ENCODE data around the gene SNX1.

DNA sequence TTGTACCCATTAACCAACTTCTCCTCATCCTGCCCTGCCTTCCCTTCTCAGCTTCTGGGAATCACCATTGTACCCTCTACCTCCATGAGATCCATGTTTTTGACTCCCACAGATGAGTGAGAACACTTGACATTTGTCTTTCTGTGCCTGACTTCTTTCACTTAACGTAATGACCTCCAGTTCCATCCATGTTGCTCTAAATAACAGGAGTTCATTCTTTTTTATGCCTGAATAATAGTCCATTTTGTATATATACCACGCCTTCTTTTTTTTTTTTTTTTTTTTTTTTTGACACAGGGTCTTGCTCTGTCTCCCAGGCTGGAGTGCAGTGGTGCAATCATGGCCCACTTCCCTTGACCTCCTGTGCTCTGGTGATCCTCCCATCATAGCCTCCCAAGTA lies 6.7 kb downstream of the SNX1 start:
- TF ChIP-seq, protein P1, sequence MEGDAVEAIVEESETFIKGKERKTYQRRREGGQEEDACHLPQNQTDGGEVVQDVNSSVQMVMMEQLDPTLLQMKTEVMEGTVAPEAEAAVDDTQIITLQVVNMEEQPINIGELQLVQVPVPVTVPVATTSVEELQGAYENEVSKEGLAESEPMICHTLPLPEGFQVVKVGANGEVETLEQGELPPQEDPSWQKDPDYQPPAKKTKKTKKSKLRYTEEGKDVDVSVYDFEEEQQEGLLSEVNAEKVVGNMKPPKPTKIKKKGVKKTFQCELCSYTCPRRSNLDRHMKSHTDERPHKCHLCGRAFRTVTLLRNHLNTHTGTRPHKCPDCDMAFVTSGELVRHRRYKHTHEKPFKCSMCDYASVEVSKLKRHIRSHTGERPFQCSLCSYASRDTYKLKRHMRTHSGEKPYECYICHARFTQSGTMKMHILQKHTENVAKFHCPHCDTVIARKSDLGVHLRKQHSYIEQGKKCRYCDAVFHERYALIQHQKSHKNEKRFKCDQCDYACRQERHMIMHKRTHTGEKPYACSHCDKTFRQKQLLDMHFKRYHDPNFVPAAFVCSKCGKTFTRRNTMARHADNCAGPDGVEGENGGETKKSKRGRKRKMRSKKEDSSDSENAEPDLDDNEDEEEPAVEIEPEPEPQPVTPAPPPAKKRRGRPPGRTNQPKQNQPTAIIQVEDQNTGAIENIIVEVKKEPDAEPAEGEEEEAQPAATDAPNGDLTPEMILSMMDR (IDR thresholded peaks at IDR 0.05): no peak
- TF ChIP-seq POLR2A (IDR thresholded peaks at IDR 0.05): no peak
- no peak for TF ChIP-seq EP300 (IDR thresholded peaks at IDR 0.05)
